Measurements from ENCODE around the gene MLPH.

Gene MLPH

DNA sequence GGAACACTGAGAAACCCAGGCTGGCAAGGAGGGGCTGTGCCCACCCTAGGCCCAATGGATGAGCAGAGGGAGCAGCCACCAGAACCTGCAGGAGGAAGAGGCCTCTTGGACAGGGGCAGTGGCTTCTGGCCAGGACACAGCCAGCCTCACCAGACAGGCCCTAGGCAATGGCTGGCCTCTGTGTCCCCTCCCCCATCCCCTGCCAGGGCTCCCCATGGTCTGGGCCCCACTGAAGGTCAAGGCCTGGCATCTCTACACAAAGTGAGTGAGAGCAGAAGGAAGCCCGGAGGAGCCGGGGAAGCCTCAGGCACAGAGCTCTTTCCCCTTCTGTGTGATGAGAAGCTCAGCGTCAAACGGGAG is 85.7 kb downstream of the MLPH start:
- DNase-seq = no peak

- DNase-seq = no peak
Observed at GRCh38 chr2:237573721-237574415, 86.8 kb downstream of the MLPH start.

DNA sequence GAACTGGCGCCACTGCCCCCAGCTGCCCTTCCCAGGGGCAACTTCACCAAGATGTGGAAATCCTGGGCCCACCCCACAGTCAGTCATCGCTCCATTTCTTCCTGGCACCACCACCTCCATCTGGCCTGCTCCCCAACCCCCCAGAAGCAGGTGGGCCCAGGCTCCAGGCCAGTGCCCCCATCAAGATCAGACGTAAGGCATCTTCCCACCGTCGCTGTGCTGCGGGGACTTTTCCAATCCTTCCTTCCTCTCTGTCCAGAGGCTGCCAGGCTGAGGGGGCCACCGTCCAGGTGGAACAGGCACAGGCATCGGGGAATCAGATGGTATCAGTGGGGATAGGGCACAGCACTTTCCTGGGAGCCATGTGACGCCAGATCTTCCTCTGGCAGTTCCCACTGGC is 87.4 kb downstream of the MLPH start:
- DNase-seq = no peak

DNA sequence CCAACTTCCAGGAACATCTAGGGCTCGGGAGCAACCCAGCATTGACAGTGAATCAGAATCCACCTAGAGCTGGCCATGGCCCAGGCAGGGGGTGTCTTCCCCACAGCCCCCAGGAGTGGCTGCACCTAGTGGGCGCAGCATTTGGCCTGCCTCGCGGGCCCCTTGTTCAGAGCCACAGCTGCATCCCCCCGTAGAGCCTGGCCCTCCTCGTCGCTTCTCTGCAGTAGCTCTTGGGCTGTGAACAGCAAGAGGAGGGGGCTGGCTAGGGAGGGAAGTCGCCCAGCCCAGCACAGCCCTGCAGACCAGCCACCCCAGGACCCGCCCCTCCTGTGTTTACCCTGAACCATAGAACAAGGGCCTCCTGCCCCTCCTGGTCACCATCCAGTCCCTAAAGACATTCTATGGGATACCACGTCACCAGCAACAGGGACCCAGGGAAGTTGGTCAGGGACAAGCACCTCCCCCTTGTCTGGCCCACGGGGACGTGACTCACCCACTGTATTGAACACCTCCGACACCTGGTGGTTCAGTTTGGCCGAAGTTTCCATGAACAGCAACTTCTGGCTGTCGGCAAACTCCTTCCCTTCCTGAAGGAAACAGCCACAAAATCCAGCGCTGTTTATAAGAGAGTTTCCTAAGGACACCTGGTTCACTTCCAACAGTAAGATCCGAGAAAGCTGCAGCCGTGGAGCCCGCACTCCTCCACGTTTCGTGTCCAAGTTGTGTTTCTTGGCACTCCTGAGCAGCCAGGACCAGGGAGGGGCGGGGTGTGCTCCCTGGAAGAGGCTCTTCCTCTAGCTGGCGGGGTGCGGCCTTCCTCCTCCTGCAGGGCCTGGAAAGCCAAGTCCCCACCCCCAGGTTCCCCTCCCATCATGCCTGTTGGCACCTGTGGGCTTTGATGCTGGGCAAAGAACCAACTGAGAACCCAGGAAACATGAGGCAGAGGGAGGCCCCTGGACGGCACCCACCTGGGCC is 88.1 kb downstream of the MLPH start:
- DNase-seq = no peak

DNA sequence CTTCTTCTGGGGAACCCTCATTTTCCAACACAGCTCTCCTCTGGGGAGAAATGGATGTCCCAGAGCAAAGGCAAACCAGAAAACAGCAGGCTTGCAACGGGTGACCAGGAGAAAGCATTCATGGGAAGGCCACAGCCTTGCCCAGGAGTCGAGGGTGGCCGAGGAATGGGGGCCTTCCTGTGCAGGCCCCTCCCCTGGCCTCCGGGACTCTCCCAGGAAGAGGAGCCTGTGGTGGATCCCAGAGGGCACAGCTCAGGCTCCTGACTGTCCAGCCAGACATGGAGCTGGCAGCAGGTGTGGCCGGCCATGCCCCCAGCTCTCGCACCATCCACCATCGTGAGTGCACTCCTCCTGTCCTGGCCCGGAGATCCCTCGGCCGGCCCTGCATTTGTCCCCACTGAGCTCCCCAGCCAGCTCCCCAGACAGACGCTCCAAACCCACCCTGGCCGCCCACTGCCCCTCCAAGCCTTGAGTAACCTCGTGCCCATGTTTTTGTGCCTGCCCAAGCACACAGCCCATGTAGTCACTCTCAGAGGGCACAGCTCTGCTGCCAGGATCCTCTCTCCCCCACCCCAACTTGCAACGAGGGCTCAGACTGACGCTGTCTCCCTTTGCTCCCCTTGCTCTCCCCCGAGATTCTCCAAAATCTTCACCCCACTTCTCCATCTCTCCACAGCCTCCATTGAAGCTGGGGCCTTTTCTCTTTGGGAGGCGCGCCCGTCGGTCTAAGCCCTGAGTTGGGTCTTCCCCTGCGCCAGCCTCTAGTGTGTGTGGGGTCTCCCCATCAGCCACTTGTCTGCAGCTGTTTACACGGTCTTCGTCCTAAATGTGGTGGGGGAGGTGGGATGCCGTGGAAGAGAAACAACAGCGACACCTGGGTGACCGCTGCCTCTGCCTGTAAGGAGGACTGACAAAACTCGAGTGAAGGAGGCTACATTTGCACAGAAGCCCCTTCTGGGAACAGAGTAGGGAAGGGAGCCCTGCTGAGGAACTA is 89.1 kb downstream of the MLPH start:
- no peak for DNase-seq

- no peak for DNase-seq
Observed at GRCh38 chr2:237576974-237577373, 89.9 kb downstream of the MLPH start.

GRCh38 chr2:237577458-237577857 is 90.4 kb downstream of the MLPH start:
- no peak for DNase-seq

GRCh38 chr2:237577956-237578870 is 91.2 kb downstream of the MLPH start:
- DNase-seq = no peak

DNA sequence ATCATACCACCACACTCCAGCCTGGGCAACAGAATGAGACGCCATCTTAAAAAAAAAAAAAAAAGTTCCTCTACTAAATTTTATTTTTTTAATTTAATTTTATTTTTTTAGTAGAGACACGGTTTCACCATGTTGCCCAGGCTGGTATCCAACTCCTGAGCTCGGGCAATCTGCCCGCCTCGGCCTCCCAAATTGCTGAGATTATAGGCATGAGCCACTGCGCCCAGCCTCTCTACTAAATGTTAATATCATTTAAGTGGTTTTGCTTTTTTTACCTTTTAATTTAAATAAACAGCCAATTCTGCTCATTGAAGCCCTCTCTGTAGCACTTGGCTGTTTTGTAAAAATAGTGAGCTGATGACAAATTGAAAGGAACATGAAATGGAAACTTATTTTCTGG is 94.3 kb downstream of the MLPH start:
- DNase-seq = no peak

DNA sequence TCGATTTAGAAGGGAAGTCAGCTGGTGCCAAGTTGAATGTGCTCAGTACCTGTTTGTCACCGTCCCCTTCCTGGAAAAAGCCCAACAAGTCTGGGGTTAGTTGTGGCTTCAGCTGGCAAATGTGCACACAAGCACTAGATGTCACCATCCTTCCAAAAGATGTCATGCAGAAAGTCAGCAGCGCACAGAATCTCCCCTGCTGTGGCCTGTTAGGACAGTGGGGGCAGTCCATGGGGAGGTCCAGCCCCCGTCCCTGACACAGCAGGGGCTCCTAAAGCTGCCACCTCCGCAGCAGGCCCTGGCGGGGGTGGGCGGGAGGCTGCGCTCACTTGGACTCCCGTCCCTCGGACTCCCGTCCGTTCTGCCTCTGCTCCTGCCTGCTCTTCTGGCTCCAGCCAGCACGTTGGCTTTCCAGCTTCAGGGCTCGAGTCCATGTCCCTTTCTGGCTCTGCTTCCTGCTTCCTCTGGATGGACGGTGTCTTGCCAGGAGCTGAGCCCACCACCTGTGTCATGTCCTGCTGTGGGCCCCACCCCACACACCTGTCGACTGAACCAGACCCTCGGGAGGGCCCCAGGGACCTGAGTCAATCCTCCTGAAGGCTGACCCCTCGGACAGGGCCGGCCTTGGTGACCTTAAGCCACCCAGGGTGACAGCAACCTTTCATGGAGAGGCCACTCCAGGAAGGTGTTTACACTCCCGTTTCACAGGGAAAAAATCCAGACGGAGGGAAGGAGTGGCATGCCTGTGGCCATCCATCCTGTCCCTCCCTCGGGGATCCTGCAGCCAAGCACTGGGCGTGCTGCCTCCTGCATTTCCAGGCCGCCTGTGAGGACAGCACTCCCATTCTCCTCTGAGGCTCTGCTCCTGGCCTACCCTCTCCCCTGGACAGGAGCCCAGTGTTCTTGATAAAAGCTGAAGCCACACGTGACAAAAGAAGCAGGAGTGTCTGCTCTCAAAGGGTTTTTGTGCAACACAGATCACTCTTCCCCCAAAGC is 95.0 kb downstream of the MLPH start:
- peak; percentile 15 for DNase-seq

GRCh38 chr2:237583385-237584295 is 96.6 kb downstream of the MLPH start:
- no peak for DNase-seq

DNA sequence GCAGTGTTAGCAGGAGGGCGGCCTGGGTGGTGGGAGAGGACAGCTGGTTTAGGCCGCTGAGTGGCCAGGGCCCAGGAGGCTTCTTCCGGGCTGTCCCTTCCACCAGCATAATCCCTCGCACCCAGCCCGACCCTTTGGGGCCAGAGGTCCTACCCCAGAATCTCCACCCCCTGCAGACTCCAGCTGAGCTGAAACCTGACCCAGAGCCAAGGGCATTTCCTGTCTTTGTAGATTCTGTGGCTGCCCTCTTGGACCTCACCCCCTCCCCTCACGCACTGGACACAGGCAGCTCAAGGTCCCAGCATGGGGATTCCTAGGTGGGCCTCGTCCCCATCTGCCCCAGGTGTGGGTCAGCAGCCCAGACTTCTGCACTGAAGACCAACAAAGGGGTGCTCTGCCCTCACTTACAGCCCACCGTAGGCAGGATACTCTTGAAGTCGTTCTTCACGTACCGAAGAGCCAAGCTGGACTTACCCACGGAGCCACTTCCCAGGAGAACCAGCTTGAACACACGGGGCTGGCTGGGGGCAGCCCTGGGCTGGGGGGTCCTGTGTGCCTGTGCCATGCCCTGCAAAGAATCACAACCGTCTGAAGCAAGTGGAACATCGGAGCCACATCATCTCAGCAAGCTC is 98.7 kb downstream of the MLPH start:
- DNase-seq = no peak

DNA sequence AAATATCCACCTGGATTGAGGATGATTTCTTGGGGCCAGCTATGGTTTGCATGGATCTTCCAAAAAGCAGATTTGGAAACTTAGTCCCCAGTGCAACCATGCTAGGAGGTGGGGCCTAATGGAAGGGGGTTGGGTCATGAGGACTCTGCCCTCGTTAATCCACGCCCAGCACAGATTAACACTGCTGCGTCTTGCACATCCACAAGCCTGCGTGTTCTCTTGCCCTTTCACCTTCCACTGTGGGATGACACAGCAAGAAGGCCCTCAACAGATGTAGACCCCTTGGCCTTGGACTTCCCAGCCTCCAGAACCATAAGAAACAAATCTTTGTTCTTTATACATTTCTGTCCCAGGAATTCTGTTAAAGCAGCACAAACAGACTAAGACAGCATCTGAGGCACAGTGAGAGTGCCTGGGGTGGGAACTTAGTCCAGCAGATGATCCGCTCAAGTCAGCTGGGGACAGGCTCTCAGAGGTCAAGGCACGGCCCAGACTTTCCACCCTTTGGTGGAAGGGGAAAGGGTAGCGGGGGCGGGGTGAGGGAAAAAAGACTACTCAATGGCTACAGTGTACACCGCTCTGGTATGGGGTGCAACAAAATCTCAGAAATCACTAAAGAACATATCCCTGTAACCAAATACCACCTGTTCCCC is 101.1 kb downstream of the MLPH start:
- DNase-seq = no peak

DNA sequence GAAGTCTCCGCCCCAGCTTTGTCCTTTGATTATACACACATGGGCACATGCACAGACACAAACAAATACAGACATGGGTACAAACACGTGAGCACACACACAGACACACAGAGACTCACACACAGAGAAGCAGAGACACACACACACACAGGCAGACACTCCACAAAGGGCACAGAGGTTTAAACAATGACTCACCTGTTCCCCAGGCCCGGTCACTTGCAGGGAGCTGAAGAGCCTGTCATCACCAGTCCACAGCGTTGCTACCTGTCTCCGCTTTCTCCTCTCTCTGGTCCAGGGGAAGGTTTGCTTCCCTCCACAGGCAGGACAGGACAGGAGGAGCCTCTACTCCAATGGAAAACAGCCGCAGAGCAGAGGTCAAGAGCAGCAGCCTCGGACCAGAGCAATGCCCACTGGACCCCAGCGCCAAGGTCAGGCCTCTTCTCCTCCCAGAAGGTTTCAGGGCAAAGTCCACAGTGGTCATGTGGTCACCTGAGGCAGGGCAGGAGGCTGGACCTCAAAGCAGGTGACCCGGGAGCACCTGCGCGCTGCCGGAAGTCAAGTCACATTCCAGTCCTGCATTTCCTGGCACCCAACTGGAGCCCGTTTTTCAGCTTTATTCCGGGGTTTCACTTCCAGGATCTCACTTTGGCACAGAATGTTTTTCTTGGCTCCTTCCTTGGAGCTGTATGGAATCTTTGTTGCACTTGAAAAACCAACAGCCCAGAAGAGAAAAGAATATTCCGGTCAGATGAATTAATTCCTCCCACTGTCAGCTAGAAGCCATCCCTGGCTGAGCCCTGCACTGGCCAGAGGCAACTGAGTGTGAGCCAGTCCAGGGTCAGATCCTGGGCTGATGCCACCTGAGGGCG is 103.5 kb downstream of the MLPH start, which contains the start of gene RAB17:
Gene RAB17 (minus strand): TSS at position 463 of the 869 bp plus-strand sequence. CDS start 4,580 bp downstream, outside the sequence.
- DNase-seq = peak; percentile 18

- no peak for DNase-seq
Observed at GRCh38 chr2:237591141-237591881, 104.3 kb downstream of the MLPH start.

- no peak for DNase-seq
Observed at GRCh38 chr2:237592425-237592980, 105.5 kb downstream of the MLPH start.

Measured in SHP77 treated with DMSO at 0.1 percent for 48 hours (cell line).